Measurements from ENCODE around the gene C1orf87. TPM values are rescaled to one million over a fixed set of nuclear protein-coding genes. Genes with fewer than 3 reads are reported as not detected.

Gene C1orf87, protein sequence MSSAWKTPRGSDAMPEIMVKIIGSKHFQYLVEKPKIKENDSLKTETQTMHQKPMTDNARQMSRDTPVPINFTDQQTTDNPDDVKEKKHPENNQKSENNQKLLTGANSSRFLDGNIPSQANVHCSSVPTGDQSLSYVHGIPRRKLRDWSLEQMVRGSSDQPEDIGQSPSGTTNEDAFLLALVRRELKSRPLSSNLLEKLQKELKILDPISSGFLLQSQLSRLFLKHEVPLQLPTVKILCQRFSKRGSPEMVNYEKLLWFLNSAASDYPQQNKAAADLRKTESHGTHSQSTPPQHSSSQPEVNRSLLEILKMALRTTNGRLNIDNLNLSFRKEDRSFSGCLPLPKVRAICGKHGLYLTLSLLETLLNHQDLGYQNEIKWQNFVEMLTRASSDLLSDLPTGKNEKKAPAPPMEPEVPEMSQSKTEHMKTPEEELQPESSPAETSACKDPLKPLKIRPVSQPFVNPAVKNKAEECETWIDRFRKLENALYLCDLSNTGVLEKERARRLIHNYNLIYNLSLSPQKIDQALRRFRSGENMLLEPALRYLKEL
- polyA plus RNA-seq = not detected in 2 replicates

DNA sequence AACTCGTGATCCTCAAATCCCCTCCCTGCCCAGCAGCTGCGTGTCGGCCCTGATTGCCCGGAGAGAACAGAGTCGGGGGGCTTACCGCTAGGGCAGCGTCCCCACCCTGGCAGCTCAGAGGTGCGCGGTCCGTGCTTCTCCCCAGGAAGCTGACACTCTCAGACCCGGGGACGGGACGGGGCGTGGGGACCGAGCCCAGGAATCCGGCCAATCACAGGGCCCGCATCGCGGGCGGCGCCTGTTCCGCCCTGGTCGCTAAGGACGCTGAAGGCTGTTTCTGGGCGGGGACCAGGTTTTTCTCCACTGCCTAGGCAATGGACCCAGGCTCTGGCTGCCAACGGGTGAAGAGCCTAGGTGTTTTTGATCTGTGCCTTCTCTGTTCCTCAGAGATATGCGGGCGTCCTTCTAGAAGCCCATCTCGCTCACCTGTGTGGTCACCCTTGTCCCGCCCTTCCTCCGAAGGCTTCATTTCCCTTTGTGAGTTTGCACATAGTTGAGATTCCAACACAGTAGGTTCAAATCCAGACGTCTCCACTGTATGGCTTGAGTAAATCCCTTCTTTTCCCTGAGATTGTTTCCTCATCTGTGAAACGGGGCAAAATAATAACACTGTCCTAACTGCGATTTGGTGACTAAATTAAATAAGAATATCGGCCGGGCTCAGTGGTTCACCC is at the start of gene C1orf87:
C1orf87 (minus strand) TSS at position 166 of the 674 bp plus-strand sequence. CDS start 1,127 bp downstream, outside the sequence.

Other genes starting within 250 kb of the C1orf87 start
- 0.52 and 2.2 TPM in 2 replicates for gene CYP2J2, start 147.0 kb downstream of the C1orf87 start, polyA plus RNA-seq